Measurements from ENCODE around the gene RAET1E.
"Not testable (repeated sequence)": the region's sequence is repeated elsewhere in the genome, so short reads cannot be mapped to it uniquely, and the experiment has no call there.

The RAET1E gene, protein sequence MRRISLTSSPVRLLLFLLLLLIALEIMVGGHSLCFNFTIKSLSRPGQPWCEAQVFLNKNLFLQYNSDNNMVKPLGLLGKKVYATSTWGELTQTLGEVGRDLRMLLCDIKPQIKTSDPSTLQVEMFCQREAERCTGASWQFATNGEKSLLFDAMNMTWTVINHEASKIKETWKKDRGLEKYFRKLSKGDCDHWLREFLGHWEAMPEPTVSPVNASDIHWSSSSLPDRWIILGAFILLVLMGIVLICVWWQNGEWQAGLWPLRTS

DNA sequence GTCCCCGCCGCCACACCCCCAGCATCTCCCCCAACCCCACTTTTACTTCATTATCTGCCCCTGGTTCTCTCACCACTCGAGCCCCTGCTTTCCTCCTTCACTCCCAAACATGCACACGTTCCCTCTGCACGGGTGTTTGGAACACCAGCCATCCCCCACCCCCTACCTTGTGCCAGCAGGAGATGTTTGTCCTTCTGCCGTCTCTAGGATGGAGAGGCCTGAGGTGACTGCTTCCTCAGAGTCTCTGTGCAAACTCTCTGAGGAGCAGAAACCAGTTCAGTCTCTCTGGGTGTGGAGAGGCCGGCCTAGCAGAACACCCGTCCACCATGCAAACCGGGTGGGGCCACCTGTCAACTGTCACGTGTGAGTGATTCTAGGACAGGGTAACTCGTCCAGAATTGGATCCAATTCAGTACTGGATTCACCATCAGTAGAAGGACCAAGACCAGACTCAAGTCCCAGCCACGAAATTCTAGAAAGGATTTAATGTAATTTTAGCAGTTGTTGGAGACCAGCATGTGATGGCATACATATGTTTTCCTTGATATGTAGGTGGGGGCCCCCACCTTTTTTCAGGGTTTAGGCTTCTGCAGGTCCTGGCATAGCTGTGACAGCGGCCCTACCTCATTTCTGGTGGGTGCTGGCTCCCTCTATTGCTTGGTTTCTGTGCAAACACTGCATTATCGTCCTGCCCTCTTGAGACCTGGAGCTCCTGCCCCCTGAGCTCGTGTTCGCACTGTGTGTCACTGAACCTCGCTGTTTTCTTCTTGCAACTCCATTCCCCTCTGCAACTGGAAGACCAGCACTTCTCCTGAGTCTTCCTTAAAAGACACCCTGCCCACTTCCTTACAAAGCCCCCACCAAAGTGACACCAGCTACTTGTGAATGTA, at the start of gene RAET1E:
Gene RAET1E, minus strand, starts transcription at position 259 of the 890 bp plus-strand sequence. CDS start 7,212 bp downstream, outside the sequence.
- DNase-seq = no peak

- not testable (repeated sequence) for DNase-seq
Observed at GRCh38 chr6:149947533-149947932, 49.6 kb upstream of the RAET1E start.

- not testable (repeated sequence) for DNase-seq
Observed at GRCh38 chr6:149946631-149947030, 48.7 kb upstream of the RAET1E start.

DNA sequence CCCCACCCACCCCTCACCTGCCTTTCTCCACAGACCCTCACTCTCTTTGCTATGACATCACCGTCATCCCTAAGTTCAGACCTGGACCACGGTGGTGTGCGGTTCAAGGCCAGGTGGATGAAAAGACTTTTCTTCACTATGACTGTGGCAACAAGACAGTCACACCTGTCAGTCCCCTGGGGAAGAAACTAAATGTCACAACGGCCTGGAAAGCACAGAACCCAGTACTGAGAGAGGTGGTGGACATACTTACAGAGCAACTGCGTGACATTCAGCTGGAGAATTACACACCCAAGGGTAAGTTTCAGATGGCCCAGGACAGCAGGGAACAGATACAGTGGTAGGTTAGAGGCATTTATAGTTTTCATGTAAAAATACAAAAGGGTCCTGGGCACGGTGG, 47.4 kb upstream of the RAET1E start:
- DNase-seq = peak; percentile 43

GRCh38 chr6:149943321-149943720, 45.4 kb upstream of the RAET1E start:
- DNase-seq = peak; percentile 60

- DNase-seq = peak; percentile 62
Observed at GRCh38 chr6:149942461-149942829, 44.5 kb upstream of the RAET1E start.

- peak; percentile 95 for DNase-seq
Observed at GRCh38 chr6:149941583-149942460, 43.9 kb upstream of the RAET1E start, which contains the start of gene ULBP2. Gene ULBP2, plus strand, starts transcription at chr6:149942014. Its CDS starts 59 bp downstream, at chr6:149942073.

- peak; percentile 59 for DNase-seq
Observed at GRCh38 chr6:149940672-149940982, 42.7 kb upstream of the RAET1E start.

DNA sequence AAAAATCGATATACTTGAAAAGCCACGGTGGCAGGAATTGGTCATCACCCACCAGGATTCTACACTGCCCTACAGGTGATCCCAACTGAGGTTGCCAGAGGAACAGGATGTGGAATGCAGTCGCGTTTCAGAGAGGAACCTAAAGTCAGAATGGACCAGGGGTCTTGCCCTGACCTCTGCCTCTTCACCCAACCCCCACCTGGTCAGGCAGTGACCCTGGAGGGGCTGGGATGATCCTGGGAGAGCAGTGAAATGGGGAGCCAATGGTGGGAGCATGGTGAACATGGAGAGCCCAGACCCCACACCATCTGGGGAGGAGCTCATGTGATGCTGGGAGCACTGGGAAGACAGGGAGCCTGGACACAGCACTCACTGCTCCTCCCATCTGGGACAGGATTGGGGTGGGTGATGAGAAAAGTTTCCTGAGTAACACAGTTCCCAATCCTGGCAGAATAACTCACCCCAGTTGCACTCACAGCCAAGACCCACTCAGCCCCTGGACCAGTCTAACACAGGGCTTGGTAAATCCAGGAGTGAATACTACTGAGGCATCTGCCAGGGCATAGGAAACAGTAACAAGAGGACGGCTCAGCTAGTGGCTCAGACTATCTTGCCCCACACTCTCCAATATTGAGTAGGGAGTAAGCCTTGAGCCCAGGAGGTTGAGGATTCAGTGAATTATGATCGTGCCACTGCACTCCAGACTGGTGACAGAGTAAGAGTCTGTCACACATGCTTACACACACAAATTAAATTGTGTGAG, 42.2 kb upstream of the RAET1E start:
- DNase-seq = peak; percentile 50

GRCh38 chr6:149939356-149939648, 41.4 kb upstream of the RAET1E start:
- DNase-seq = no peak

GRCh38 chr6:149938571-149939355, 40.9 kb upstream of the RAET1E start:
- peak; percentile 80 for DNase-seq

- not testable (repeated sequence) for DNase-seq
Observed at GRCh38 chr6:149938013-149938570, 40.2 kb upstream of the RAET1E start.

GRCh38 chr6:149936743-149937142, 38.8 kb upstream of the RAET1E start:
- DNase-seq = peak; percentile 38

GRCh38 chr6:149935668-149936067, 37.8 kb upstream of the RAET1E start:
- peak; percentile 50 for DNase-seq

GRCh38 chr6:149935246-149935645, 37.3 kb upstream of the RAET1E start:
- peak; percentile 41 for DNase-seq

GRCh38 chr6:149934249-149935156, 36.6 kb upstream of the RAET1E start:
- peak; percentile 85 for DNase-seq

DNA sequence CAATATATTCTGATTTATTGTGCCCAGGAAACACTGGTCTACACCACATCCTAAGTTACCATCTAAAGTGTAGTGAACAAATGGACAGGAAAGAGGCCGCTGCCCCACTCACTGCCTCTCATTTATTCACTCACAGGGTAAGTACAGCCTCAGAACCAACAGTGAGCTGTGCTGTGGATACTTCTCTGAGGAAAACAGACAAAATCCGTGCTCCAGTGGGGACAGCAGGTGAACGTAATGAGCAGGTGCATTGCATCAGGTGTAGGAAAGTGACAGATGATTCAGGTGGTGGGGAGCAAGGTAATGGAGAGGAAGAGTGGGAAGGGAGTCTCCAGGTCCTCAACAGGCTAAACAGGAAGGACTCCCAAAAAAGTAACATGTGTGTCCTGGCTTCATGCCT, 35.5 kb upstream of the RAET1E start:
- peak; percentile 34 for DNase-seq

GRCh38 chr6:149933036-149933435, 35.1 kb upstream of the RAET1E start:
- DNase-seq = peak; percentile 37

DNA sequence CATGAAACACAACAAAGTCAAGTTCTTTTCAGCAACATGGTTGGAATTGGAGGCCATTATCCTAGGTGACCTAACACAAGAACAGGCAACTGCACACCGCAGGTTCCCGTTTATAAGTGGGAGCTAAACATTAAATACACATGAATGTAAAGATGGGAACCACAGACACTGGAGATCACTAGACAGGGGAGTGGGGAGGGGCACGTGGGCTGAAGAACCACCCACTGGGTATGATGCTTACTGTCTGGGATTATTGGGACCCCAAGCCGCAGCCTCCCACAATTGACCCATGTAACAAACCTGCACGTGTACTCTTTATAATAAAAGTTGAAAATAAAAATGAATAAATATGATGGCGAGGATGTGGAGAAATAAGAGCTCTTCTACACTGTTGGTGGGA, 33.6 kb upstream of the RAET1E start:
- no peak for DNase-seq

- peak; percentile 64 for DNase-seq
Observed at GRCh38 chr6:149929422-149929821, 31.5 kb upstream of the RAET1E start.
